Measurements from ENCODE around the gene RAPGEF1. TPM values are rescaled to one million over a fixed set of nuclear protein-coding genes. Genes with fewer than 3 reads are reported as not detected.

RAPGEF1 gene
- total and polyA plus RNA-seq, 2 experiments from 2014 or later, result 9.9 to 82.8 TPM

DNA sequence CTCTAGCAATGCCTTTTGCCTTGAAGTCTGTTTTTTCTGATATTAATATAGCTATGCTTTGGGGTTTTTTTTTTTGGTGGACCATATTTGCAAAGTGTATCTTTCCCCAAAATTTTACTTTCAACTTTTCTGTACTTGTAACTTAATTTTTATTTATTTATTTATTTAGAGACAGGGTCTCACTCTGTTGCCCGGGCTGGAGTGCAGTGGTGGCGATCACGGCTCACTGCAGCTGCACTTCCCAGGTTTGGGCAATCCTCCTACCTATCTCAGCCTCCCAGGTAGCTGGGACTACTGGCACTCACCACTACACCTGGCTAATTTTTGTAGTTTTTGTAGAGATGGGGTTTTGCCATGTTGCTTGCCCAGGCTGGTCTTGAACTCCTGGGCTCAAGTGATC, 173.7 kb downstream of the RAPGEF1 start:
- no peak overlapping the region for H3K4me3 Mint-ChIP-seq
- H3K9me3 Mint-ChIP-seq, result peaks cover 58% of the 10 kb centered on the region
- Histone ChIP-seq H4K20me1 (replicated peaks; ENCODE audit: insufficient read depth) (no peaks in the 10 kb centered on the region), H3K27me3 (ENCODE audit: insufficient read depth) (no peaks in the 10 kb centered on the region), H3K4me3 (no peak overlapping the region), H3F3A (replicated peaks; ENCODE audit: low read depth) (no peaks in the 10 kb centered on the region), H3K4me1 (ENCODE audit: insufficient read depth) (peaks cover 3% of the 10 kb centered on the region), H3K9me2 (ENCODE audit: insufficient read depth) (no peaks in the 10 kb centered on the region), H2AFZ (no peak overlapping the region), H3K79me2 (replicated peaks; ENCODE audit: insufficient read depth) (no peaks in the 10 kb centered on the region), H3K4me2 (no peak overlapping the region), H3K27ac (ENCODE audit: low read depth) (no peak overlapping the region), H3K36me3 (ENCODE audit: insufficient read depth) (no peaks in the 10 kb centered on the region)
- TF ChIP-seq NANOG (IDR thresholded peaks at IDR 0.05; ENCODE audit: borderline replicate concordance) (no peak), POLR2AphosphoS5 (IDR thresholded peaks at IDR 0.05; ENCODE audit: low read depth) (no peak), STAT1 (IDR thresholded peaks at IDR 0.05; ENCODE audit: unreplicated experiment) (no peak), ZNF114 (CRISPR knock-in tag; IDR thresholded peaks at IDR 0.05) (no peak), EZH2 (IDR thresholded peaks at IDR 0.05; ENCODE audit: low read depth, unreplicated experiment) (no peak), CREB1 (CRISPR knock-in tag; IDR thresholded peaks at IDR 0.05; ENCODE audit: low read depth) (no peak), ZNF331 (CRISPR knock-in tag; IDR thresholded peaks at IDR 0.05; ENCODE audit: low read depth) (no peak), JUNB (IDR thresholded peaks at IDR 0.05; ENCODE audit: unreplicated experiment) (no peak), EZH2phosphoT487 (IDR thresholded peaks at IDR 0.05; ENCODE audit: unreplicated experiment) (no peak)
- TF ChIP-seq, protein P1, sequence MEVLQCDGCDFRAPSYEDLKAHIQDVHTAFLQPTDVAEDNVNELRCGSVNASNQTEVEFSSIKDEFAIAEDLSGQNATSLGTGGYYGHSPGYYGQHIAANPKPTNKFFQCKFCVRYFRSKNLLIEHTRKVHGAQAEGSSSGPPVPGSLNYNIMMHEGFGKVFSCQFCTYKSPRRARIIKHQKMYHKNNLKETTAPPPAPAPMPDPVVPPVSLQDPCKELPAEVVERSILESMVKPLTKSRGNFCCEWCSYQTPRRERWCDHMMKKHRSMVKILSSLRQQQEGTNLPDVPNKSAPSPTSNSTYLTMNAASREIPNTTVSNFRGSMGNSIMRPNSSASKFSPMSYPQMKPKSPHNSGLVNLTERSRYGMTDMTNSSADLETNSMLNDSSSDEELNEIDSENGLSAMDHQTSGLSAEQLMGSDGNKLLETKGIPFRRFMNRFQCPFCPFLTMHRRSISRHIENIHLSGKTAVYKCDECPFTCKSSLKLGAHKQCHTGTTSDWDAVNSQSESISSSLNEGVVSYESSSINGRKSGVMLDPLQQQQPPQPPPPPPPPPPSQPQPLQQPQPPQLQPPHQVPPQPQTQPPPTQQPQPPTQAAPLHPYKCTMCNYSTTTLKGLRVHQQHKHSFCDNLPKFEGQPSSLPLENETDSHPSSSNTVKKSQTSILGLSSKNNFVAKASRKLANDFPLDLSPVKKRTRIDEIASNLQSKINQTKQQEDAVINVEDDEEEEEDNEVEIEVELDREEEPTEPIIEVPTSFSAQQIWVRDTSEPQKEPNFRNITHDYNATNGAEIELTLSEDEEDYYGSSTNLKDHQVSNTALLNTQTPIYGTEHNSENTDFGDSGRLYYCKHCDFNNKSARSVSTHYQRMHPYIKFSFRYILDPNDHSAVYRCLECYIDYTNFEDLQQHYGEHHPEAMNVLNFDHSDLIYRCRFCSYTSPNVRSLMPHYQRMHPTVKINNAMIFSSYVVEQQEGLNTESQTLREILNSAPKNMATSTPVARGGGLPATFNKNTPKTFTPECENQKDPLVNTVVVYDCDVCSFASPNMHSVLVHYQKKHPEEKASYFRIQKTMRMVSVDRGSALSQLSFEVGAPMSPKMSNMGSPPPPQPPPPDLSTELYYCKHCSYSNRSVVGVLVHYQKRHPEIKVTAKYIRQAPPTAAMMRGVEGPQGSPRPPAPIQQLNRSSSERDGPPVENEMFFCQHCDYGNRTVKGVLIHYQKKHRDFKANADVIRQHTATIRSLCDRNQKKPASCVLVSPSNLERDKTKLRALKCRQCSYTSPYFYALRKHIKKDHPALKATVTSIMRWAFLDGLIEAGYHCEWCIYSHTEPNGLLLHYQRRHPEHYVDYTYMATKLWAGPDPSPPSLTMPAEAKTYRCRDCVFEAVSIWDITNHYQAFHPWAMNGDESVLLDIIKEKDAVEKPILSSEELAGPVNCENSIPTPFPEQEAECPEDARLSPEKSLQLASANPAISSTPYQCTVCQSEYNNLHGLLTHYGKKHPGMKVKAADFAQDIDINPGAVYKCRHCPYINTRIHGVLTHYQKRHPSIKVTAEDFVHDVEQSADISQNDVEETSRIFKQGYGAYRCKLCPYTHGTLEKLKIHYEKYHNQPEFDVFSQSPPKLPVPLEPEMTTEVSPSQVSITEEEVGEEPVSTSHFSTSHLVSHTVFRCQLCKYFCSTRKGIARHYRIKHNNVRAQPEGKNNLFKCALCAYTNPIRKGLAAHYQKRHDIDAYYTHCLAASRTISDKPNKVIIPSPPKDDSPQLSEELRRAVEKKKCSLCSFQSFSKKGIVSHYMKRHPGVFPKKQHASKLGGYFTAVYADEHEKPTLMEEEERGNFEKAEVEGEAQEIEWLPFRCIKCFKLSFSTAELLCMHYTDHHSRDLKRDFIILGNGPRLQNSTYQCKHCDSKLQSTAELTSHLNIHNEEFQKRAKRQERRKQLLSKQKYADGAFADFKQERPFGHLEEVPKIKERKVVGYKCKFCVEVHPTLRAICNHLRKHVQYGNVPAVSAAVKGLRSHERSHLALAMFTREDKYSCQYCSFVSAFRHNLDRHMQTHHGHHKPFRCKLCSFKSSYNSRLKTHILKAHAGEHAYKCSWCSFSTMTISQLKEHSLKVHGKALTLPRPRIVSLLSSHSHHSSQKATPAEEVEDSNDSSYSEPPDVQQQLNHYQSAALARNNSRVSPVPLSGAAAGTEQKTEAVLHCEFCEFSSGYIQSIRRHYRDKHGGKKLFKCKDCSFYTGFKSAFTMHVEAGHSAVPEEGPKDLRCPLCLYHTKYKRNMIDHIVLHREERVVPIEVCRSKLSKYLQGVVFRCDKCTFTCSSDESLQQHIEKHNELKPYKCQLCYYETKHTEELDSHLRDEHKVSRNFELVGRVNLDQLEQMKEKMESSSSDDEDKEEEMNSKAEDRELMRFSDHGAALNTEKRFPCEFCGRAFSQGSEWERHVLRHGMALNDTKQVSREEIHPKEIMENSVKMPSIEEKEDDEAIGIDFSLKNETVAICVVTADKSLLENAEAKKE (CRISPR knock-in tag; IDR thresholded peaks at IDR 0.05), result no peak
- TF ChIP-seq, protein P2, sequence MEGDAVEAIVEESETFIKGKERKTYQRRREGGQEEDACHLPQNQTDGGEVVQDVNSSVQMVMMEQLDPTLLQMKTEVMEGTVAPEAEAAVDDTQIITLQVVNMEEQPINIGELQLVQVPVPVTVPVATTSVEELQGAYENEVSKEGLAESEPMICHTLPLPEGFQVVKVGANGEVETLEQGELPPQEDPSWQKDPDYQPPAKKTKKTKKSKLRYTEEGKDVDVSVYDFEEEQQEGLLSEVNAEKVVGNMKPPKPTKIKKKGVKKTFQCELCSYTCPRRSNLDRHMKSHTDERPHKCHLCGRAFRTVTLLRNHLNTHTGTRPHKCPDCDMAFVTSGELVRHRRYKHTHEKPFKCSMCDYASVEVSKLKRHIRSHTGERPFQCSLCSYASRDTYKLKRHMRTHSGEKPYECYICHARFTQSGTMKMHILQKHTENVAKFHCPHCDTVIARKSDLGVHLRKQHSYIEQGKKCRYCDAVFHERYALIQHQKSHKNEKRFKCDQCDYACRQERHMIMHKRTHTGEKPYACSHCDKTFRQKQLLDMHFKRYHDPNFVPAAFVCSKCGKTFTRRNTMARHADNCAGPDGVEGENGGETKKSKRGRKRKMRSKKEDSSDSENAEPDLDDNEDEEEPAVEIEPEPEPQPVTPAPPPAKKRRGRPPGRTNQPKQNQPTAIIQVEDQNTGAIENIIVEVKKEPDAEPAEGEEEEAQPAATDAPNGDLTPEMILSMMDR (conservative IDR thresholded peaks at IDR 0.05; ENCODE audit: low read depth in 2 of 2), result no peak
- TF ChIP-seq, protein P3, sequence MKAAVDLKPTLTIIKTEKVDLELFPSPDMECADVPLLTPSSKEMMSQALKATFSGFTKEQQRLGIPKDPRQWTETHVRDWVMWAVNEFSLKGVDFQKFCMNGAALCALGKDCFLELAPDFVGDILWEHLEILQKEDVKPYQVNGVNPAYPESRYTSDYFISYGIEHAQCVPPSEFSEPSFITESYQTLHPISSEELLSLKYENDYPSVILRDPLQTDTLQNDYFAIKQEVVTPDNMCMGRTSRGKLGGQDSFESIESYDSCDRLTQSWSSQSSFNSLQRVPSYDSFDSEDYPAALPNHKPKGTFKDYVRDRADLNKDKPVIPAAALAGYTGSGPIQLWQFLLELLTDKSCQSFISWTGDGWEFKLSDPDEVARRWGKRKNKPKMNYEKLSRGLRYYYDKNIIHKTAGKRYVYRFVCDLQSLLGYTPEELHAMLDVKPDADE (IDR thresholded peaks at IDR 0.05), result no peak
- TF ChIP-seq, protein P4, sequence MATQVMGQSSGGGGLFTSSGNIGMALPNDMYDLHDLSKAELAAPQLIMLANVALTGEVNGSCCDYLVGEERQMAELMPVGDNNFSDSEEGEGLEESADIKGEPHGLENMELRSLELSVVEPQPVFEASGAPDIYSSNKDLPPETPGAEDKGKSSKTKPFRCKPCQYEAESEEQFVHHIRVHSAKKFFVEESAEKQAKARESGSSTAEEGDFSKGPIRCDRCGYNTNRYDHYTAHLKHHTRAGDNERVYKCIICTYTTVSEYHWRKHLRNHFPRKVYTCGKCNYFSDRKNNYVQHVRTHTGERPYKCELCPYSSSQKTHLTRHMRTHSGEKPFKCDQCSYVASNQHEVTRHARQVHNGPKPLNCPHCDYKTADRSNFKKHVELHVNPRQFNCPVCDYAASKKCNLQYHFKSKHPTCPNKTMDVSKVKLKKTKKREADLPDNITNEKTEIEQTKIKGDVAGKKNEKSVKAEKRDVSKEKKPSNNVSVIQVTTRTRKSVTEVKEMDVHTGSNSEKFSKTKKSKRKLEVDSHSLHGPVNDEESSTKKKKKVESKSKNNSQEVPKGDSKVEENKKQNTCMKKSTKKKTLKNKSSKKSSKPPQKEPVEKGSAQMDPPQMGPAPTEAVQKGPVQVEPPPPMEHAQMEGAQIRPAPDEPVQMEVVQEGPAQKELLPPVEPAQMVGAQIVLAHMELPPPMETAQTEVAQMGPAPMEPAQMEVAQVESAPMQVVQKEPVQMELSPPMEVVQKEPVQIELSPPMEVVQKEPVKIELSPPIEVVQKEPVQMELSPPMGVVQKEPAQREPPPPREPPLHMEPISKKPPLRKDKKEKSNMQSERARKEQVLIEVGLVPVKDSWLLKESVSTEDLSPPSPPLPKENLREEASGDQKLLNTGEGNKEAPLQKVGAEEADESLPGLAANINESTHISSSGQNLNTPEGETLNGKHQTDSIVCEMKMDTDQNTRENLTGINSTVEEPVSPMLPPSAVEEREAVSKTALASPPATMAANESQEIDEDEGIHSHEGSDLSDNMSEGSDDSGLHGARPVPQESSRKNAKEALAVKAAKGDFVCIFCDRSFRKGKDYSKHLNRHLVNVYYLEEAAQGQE (IDR thresholded peaks at IDR 0.05; ENCODE audit: unreplicated experiment), result no peak
- H3K27me3 Mint-ChIP-seq (ENCODE audit: insufficient read depth, low read depth, poor library complexity), result peaks cover 10% of the 10 kb centered on the region
- ATAC-seq, result no peak
- no peak overlapping the region for H3K27ac Mint-ChIP-seq
- DNase-seq (ENCODE audit: low spot score), result no peak
- H3K36me3 Mint-ChIP-seq (ENCODE audit: low read depth), result peaks cover 36% of the 10 kb centered on the region
- peaks cover 5% of the 10 kb centered on the region; the same call in 2 of the 3 replicates for H3K4me1 Mint-ChIP-seq
